K562 (cell line): ENCODE measurements around the gene CAPN5. TPM values are rescaled to one million over a fixed set of nuclear protein-coding genes. Genes with fewer than 3 reads are reported as not detected.

Experiments used
- ATAC-seq: fragments of 200-7000 bp; cut with Tn5 transposase; 3 replicates; pipeline ENCODE4 v1.9.1; 2020; ENCODE audit warnings: moderate library complexity
- BruUV-seq: library from RNA; stranded (reverse); fragments of 400-500 nt; replicated peaks from 2 replicates; lab custom pipeline; 2021; lab: Mats Ljungman, UMichigan
- CTCF ChIA-PET: fragments of 300-600 bp; formaldehyde crosslinking; extraction: SDS; loops from one replicate; lab custom pipeline; 2021; ENCODE audit warnings: low intra/inter-chr PET ratio; lab: Yijun Ruan, JAX
- POLR2A ChIA-PET: fragments of 300-600, 350-650 bp; sonication (Branson Sonifier 250); formaldehyde crosslinking; extraction: SDS; loops from one replicate; lab custom pipeline; 2021; ENCODE audit warnings: antibody characterized with exemption, inconsistent platforms; lab: Yijun Ruan, JAX
- DNase-seq, 4 experiments: peaks; one replicate each; pipeline versions ENCODE4 v3.0.0 to v3.0.0-alpha.2; 2011 to 2018; ENCODE audit warnings: low spot score in 3 of 4, mixed read lengths in 3 of 4; ENCODE audit errors: extremely low read depth in 1 of 4
- FAIRE-seq: peaks from 2 replicates; lab custom pipeline; 2011; peaks lifted over from hg19 to GRCh38; lab: Jason Lieb, UNC
- H2AFZ ChIP-seq: 2 replicates; pipeline ENCODE4 v1.6.0; 2011; ENCODE audit warnings: low read depth, low read length, control low read depth, inconsistent platforms
- H3K27ac ChIP-seq: fragments of 200-600 bp; 3 replicates; pipeline ENCODE4 v1.8.0; 2011; ENCODE audit warnings: low read depth, mild to moderate bottlenecking, control low read depth, inconsistent platforms, low read length, moderate library complexity, mixed read lengths; ENCODE audit errors: extremely low read depth
- H3K27me3 ChIP-seq, 2 experiments: fragments of 300-600 bp in 1 of 2; 2 replicates in 1 of 2; 3 replicates in 1 of 2; pipeline versions ENCODE4 v1.6.0 to v1.8.0; 2011; ENCODE audit warnings: inconsistent platforms in 2 of 2, low read length in 2 of 2, mild to moderate bottlenecking in 1 of 2, mixed read lengths in 1 of 2, moderate library complexity in 1 of 2; ENCODE audit not compliant: control insufficient read depth in 2 of 2, insufficient read depth in 2 of 2
- H3K36me3 ChIP-seq: fragments of 300-600 bp; 3 replicates; pipeline ENCODE4 v1.8.0; 2011; ENCODE audit warnings: mild to moderate bottlenecking, low read length, inconsistent platforms; ENCODE audit not compliant: control insufficient read depth, insufficient read depth
- H3K4me1 ChIP-seq, 2 experiments: fragments of 200-600 bp in 1 of 2; replicated peaks in 1 of 2; 2 replicates in 1 of 2; 3 replicates in 1 of 2; pipeline versions ENCODE4 v1.5.1 to v1.8.0; 2011; ENCODE audit warnings: inconsistent platforms in 2 of 2, low read length in 2 of 2, mild to moderate bottlenecking in 1 of 2, mixed read lengths in 1 of 2, moderate library complexity in 1 of 2; ENCODE audit not compliant: control insufficient read depth in 2 of 2, insufficient read depth in 2 of 2
- H3K4me2 ChIP-seq: 2 replicates; pipeline ENCODE4 v1.6.1; 2011; ENCODE audit warnings: low read length, control low read depth, inconsistent platforms, mixed read lengths; ENCODE audit not compliant: insufficient read depth
- H3K4me3 ChIP-seq: fragments of 200-600 bp; sonication (generic), shearing (Covaris generic); 2 replicates; pipeline ENCODE4 v1.5.1; 2016; ENCODE audit warnings: control low read depth, inconsistent platforms
- H3K79me2 ChIP-seq: fragments of 200-600 bp; 3 replicates; pipeline ENCODE4 v1.8.0; 2011; ENCODE audit warnings: low read length, inconsistent platforms; ENCODE audit not compliant: control insufficient read depth, insufficient read depth
- H3K9ac ChIP-seq, 2 experiments: 2 replicates each; pipeline versions ENCODE4 v1.6.0 to v1.6.1; 2011; ENCODE audit warnings: low read depth in 2 of 2, low read length in 2 of 2, control low read depth in 1 of 2, inconsistent platforms in 1 of 2, mild to moderate bottlenecking in 1 of 2, mixed read lengths in 1 of 2; ENCODE audit not compliant: insufficient read depth in 1 of 2
- H3K9me1 ChIP-seq: one replicate; pipeline ENCODE4 v1.6.0; 2011; ENCODE audit warnings: inconsistent platforms, mild to moderate bottlenecking, low read length, moderate library complexity; ENCODE audit not compliant: control insufficient read depth, insufficient read depth
- H3K9me3 ChIP-seq: replicated peaks from 2 replicates; pipeline ENCODE4 v1.5.1; 2011; ENCODE audit warnings: low read depth, low read length, inconsistent platforms; ENCODE audit not compliant: control insufficient read depth, insufficient read depth
- H4K20me1 ChIP-seq: replicated peaks from 2 replicates; pipeline ENCODE4 v1.6.1; 2011; ENCODE audit warnings: low read length, inconsistent platforms, mixed read lengths; ENCODE audit not compliant: control insufficient read depth, insufficient read depth
- BRCA1 ChIP-seq, 2 experiments: fragments of 450-650 bp in 1 of 2; sonication (generic) in 1 of 2; formaldehyde crosslinking in 1 of 2; IDR thresholded peaks; 2 replicates each; pipeline versions ENCODE4 v1.5.0 to v1.6.1; 2017 to 2020; ENCODE audit warnings: mild to moderate bottlenecking in 1 of 2, missing genetic modification reagents in 1 of 2
- CBX8 ChIP-seq: fragments of 200-600 bp; sonication (generic); IDR thresholded peaks from 2 replicates; pipeline ENCODE4 v1.6.1; 2012; ENCODE audit warnings: borderline replicate concordance, mixed run types, low read depth, mild to moderate bottlenecking, moderate library complexity, mixed read lengths, low read length, control low read depth, inconsistent platforms; ENCODE audit not compliant: poor library complexity, severe bottlenecking; ENCODE audit errors: extremely low read depth
- CHD4 ChIP-seq: fragments of 200-600 bp; sonication (generic); IDR thresholded peaks from 3 replicates; pipeline ENCODE4 v1.6.1; 2012; ENCODE audit warnings: low read depth, mild to moderate bottlenecking, mixed read lengths, low read length, inconsistent platforms; ENCODE audit not compliant: insufficient read depth, insufficient replicate concordance, poor library complexity, severe bottlenecking
- MAFF ChIP-seq: IDR thresholded peaks from 2 replicates; pipeline ENCODE4 v1.6.1; 2012; ENCODE audit warnings: low read length, improper control_type of control experiment
- RBM25 ChIP-seq: fragments of 200-400 bp; formaldehyde crosslinking; IDR thresholded peaks from 2 replicates; pipeline ENCODE4 v1.6.1; 2018; ENCODE audit warnings: low read length, low read depth, moderate library complexity; ENCODE audit not compliant: severe bottlenecking
- RBM34 ChIP-seq: fragments of 200-400 bp; formaldehyde crosslinking; IDR thresholded peaks from 2 replicates; pipeline ENCODE4 v1.6.1; 2018; ENCODE audit warnings: low read length, borderline replicate concordance; ENCODE audit not compliant: insufficient read depth
- SMARCB1 ChIP-seq: IDR thresholded peaks from 2 replicates; pipeline ENCODE4 v1.6.1; 2011; ENCODE audit warnings: improper control_type of control experiment, low read depth; ENCODE audit not compliant: insufficient read length
- THRAP3 ChIP-seq: fragments of 450-650 bp; IDR thresholded peaks from 2 replicates; pipeline ENCODE4 v1.6.1; 2016; ENCODE audit warnings: mild to moderate bottlenecking, inconsistent platforms, borderline replicate concordance
- XRCC4 ChIP-seq: IDR thresholded peaks from one replicate; pipeline ENCODE4 v1.6.1; 2011; ENCODE audit not compliant: insufficient read depth, insufficient read length; ENCODE audit errors: extremely low read depth
- ZNF436 ChIP-seq: fragments of 250-450, 450-650 bp; sonication (Bioruptor Pico); formaldehyde crosslinking; IDR thresholded peaks from 2 replicates; pipeline ENCODE4 v1.7.0; 2020; ENCODE audit warnings: mild to moderate bottlenecking
- ZNF551 ChIP-seq: fragments of 250-450 bp; sonication (Bioruptor Pico); IDR thresholded peaks from 2 replicates; pipeline ENCODE4 v1.5.0; 2021; ENCODE audit warnings: mild to moderate bottlenecking, moderate library complexity
- ZNF699 ChIP-seq: fragments of 250-450 bp; sonication (Bioruptor Pico); IDR thresholded peaks from 2 replicates; pipeline ENCODE4 v1.8.0; 2021; ENCODE audit warnings: mild to moderate bottlenecking, moderate library complexity; ENCODE audit not compliant: insufficient replicate concordance
- WGBS: fragments of 100-300 bp; shearing (Covaris generic); methylation state at CpG from one replicate; pipeline ENCODE4 v1.1.6; 2016; ENCODE audit warnings: low coverage, mixed read lengths; ENCODE audit not compliant: insufficient coverage; ENCODE audit errors: missing lambda C conversion rate; 5-methylcytosine and 5-hydroxymethylcytosine counted together
- in situ Hi-C: fragments of 300-500 bp; cut with MboI; formaldehyde crosslinking; loops from 4 replicates; pipeline ENCODE4 v1.15.0; 2018; ENCODE audit warnings: inconsistent platforms, mixed read lengths
- intact Hi-C: fragments of 100-400 bp; cut with micrococcal nuclease; formaldehyde crosslinking; loops from 2 replicates; pipeline ENCODE4 v1.14.2; 2022
- polyA plus RNA-seq, 8 experiments: library from polyadenylated mRNA; depleted of rRNA in 4 of 8; stranded (reverse) in 5 of 8; unstranded in 3 of 8; fragments of >200 nt; fragmentation: Nextera tagmentation in 2 of 8; fragmentation: Illumina TruSeq in 1 of 8; extraction: Ambion mirVana in 2 of 8; extraction: Trizol in 1 of 8; gene quantifications; 2 replicates each; pipeline versions ENCODE4 v1.2.1 to v1.2.3, GENCODE V29; 2011 to 2014; ENCODE audit warnings: inconsistent platforms in 1 of 8, missing spikeins in 1 of 8
- total RNA-seq, 7 experiments: library from RNA; depleted of rRNA in 6 of 7; stranded (reverse); fragments of >200 nt in 6 of 7; fragmentation: Illumina TruSeq in 2 of 7; extraction: Trizol in 2 of 7; gene quantifications; 2 replicates each; pipeline versions ENCODE4 v1.2.1 to v1.2.3, GENCODE V29; 2011 to 2021; ENCODE audit warnings: low replicate concordance in 1 of 7
- TF ChIP-seq, protein P1 (sequence below): sonication (generic); formaldehyde crosslinking; IDR thresholded peaks from 2 replicates; pipeline ENCODE4 v1.8.1; 2022; ENCODE audit warnings: missing genetic modification reagents
- TF ChIP-seq, protein P2 (sequence below): fragments of 450-650 bp; conservative IDR thresholded peaks from 2 replicates; pipeline ENCODE4 v1.6.1; 2016; ENCODE audit warnings: missing genetic modification characterization, low read depth, mild to moderate bottlenecking, control low read depth, missing compliant biosample characterization
- TF ChIP-seq, protein P3 (sequence below): fragments of 450-650 bp; formaldehyde crosslinking; conservative IDR thresholded peaks from 2 replicates; pipeline ENCODE4 v1.4.0; 2022; ENCODE audit warnings: mild to moderate bottlenecking, missing genetic modification characterization

CAPN5 gene
- total and polyA plus RNA-seq, 9 of the 15 experiments (the other 6 are each of a cell fraction or from before 2014, with no cell fraction given): 0.04 to 0.44 (median 0.14) TPM; not detected in 2

GRCh38 chr11:77026743-77027142, 40.0 kb upstream of the CAPN5 start (continued):
- TF ChIP-seq, protein P1, sequence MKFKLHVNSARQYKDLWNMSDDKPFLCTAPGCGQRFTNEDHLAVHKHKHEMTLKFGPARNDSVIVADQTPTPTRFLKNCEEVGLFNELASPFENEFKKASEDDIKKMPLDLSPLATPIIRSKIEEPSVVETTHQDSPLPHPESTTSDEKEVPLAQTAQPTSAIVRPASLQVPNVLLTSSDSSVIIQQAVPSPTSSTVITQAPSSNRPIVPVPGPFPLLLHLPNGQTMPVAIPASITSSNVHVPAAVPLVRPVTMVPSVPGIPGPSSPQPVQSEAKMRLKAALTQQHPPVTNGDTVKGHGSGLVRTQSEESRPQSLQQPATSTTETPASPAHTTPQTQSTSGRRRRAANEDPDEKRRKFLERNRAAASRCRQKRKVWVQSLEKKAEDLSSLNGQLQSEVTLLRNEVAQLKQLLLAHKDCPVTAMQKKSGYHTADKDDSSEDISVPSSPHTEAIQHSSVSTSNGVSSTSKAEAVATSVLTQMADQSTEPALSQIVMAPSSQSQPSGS (CRISPR knock-in tag): no peak
- TF ChIP-seq THRAP3: no peak
- no peak for TF ChIP-seq ZNF699
- no peak for TF ChIP-seq CBX8
- no peak for TF ChIP-seq ZNF551 (CRISPR knock-in tag)
- TF ChIP-seq XRCC4: no peak
- no peak for TF ChIP-seq RBM25

DNA sequence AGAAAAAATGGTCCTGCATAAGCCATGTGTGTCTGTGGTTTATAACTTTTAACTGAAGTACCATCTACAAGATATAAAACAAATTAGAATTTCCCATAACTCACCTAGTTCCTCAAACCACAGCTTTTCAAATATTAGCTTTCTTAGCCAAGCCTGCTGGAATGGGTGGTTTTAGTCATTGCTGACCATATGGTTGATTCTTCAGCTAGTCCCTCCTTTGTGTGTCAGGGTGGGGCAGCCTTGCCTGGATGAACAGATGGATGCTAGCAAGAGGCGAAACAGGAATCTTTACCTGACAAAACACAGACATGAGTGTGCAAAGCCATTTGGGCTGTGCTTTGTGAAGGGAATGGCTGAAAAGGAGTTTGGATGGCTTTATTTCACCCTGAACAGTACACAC, 39.5 kb upstream of the CAPN5 start:
- no TSS peak for BruUV-seq
- H3K9me1 ChIP-seq: no peaks in the 10 kb centered on the region
- ChIA-PET CTCF (no interaction called here), POLR2A (interaction anchor here (2.6 kb wide), 1 partner anchor 9 kb away, joined by 17 read pairs; no protein-coding TSS in a partner anchor)
- no peak overlapping the region for H2AFZ ChIP-seq
- H3K9ac ChIP-seq: no peak overlapping the region
- intact Hi-C loops (no loop called here), in situ Hi-C loops (no loop called here)
- H3K27ac ChIP-seq: no peak overlapping the region
- no peaks in the 10 kb centered on the region for H4K20me1 ChIP-seq
- no peak overlapping the region for H3K4me3 ChIP-seq
- H3K4me1 ChIP-seq: peaks cover 3 to 4% of the 10 kb centered on the region in 2 experiments; a peak in 2 of 5 replicates
- DNase-seq (no peak), FAIRE-seq (no peak), ATAC-seq (no peak)
- H3K9me3 ChIP-seq: no peaks in the 10 kb centered on the region
- H3K27me3 ChIP-seq: peaks cover 8% of the 10 kb centered on the region in 2 experiments; a peak in 4 of 5 replicates
- 90% methylated on average over 1 of the region's 1 CpG for whole genome bisulfite sequencing
- H3K36me3 ChIP-seq: no peaks in the 10 kb centered on the region
- no peaks in the 10 kb centered on the region for H3K79me2 ChIP-seq
- no peak overlapping the region for H3K4me2 ChIP-seq
- TF ChIP-seq ZNF436 (CRISPR knock-in tag) (no peak), SMARCB1 (no peak), RBM34 (no peak), CHD4 (no peak), BRCA1 (IDR thresholded peaks at IDR 0.05) (no peak), BRCA1 (CRISPR knock-in tag; IDR thresholded peaks at IDR 0.05) (no peak), MAFF (no peak)
- TF ChIP-seq, protein P2, sequence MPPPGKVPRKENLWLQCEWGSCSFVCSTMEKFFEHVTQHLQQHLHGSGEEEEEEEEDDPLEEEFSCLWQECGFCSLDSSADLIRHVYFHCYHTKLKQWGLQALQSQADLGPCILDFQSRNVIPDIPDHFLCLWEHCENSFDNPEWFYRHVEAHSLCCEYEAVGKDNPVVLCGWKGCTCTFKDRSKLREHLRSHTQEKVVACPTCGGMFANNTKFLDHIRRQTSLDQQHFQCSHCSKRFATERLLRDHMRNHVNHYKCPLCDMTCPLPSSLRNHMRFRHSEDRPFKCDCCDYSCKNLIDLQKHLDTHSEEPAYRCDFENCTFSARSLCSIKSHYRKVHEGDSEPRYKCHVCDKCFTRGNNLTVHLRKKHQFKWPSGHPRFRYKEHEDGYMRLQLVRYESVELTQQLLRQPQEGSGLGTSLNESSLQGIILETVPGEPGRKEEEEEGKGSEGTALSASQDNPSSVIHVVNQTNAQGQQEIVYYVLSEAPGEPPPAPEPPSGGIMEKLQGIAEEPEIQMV (tag): no peak
- TF ChIP-seq, protein P3, sequence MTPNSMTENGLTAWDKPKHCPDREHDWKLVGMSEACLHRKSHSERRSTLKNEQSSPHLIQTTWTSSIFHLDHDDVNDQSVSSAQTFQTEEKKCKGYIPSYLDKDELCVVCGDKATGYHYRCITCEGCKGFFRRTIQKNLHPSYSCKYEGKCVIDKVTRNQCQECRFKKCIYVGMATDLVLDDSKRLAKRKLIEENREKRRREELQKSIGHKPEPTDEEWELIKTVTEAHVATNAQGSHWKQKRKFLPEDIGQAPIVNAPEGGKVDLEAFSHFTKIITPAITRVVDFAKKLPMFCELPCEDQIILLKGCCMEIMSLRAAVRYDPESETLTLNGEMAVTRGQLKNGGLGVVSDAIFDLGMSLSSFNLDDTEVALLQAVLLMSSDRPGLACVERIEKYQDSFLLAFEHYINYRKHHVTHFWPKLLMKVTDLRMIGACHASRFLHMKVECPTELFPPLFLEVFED (CRISPR knock-in tag): no peak
